Sciatic nerve (tissue), 2 donors: ENCODE measurements around the gene STARD3. TPM values are rescaled to one million over a fixed set of nuclear protein-coding genes. Genes with fewer than 3 reads are reported as not detected.

Experiments
- ATAC-seq: fragments of 200-7000 bp; cut with Tn5 transposase; one replicate; pipeline ENCODE4 v1.9.1; 2020; ENCODE audit warnings: mild to moderate bottlenecking, moderate library complexity
- DNase-seq: peaks from one replicate; pipeline ENCODE4 v3.0.0-alpha.2; 2020; ENCODE audit warnings: low spot score
- intact Hi-C: fragments of 100-400 bp; cut with DNase I; formaldehyde crosslinking; loops from one replicate; pipeline ENCODE4 v1.14.2; 2022
- total RNA-seq: library from RNA; stranded (reverse); fragmentation: NEBNext Ultra II Directional; extraction: Animal tissue kit (Norgen Biotek cat#: 25700); gene quantifications from one replicate; pipeline ENCODE4 v1.2.1, GENCODE V29; 2021
- donor health status: DM: no; HTN: no; CAD: no.
- donor health status: DM: no; HTN: no; CAD: no.

The STARD3 gene
- total RNA-seq, 1 donor from 2014 or later, result 81.8 TPM

DNA sequence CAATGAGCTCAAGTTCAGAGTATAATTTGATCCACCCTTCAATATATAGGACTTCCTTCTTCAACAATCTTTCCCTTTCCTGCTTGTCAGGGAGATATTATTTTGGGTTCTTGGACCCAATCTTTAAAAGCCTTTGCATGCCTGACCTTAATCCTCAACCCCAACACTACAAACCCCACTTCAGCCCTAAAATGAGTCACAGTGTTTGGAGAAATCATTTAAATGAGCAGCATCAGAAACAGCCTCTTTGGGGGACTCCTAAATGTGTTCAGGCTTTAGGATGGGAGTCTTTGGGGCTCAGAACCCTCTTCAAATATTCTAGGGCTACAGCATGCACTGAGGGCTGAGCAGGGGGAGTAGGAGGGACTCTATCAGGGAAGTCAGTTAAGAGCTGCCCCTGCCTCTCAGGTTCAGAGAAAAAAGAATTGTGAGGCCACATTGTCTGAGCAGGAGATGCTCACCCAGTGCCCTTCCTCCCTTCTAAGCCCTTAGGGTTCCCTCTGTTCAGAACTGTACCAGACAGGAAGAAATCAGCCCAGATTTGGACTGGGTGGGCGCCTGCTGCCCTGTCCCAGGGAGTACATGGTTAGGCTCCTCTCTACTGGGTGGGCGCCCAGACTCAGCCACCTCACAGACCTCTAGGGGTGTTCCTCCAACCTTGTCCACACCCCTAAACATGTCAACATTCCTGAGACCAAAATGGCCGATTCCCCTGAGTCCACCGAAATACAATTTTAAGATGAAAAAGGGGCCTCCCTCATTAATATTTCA, 34.2 kb upstream of the STARD3 start:
- ATAC-seq, result no peak
- no peak for DNase-seq
- intact Hi-C loops, result no loop called here

DNA sequence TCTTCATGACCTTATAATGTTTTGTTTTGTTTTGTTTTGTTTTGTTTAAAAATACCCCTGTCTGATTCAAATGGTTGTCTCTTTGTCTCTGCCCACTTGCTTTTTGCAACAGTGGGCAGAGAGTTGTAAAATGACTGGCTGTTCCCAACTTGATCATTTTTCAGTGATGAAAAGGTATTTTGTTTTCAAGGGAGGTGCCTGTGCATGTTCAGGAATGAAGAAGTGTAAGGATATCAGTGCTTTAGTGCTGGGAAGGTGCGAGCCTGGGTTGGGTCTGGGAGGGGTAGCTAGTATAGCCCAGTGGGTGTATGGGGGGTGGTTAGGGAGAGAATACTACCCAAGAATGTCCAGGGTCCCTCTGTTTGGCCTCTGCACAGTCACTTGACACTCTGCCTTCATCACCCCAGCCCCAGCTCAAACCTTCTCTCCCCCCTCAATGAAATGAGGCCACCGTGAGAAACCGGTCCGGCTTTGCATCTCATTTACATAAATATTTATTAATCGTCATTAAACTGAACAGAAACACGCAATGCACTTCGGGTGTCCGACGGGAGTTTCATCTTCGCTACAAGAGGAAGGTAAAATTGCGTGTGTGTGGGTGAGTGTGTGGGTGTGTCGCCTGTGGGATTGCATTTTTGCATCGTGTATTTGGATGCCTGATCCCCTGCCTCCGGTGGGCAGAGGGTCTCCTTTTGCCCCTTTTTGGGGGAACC, 33.5 kb upstream of the STARD3 start:
- DNase-seq, result no peak
- no peak for ATAC-seq
- intact Hi-C loops, result no loop called here

DNA sequence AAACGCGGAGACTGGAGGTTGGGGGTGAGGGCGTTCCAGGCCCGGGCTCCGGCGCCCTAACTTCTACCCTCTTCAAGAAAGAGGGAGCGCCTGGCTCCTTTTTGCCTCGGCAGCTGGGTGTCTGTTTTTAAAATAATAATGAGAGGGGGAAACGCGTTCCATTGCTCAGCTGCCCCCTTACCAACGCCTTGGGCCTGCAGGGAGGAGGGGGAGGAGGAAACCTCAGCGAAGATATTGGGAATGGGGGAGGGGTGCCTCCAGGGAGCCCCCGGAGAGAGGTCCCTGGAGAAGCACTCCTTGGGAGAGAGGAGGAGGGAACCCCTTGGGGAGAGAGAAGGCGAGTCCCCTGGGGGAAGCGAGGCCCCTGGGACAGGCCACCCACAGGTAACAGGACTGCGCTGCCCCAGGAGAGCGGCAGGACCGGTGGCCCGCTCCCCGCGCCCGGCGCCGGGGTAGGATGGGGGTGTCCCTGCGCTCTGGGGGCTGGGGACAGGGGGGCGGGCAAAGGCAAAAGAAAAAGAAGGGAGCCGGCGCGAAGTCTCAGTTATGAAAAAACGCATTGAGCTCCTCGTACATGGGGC, 31.9 kb upstream of the STARD3 start:
- ATAC-seq (no peak), DNase-seq (no peak)
- intact Hi-C loops, result no loop called here

DNA sequence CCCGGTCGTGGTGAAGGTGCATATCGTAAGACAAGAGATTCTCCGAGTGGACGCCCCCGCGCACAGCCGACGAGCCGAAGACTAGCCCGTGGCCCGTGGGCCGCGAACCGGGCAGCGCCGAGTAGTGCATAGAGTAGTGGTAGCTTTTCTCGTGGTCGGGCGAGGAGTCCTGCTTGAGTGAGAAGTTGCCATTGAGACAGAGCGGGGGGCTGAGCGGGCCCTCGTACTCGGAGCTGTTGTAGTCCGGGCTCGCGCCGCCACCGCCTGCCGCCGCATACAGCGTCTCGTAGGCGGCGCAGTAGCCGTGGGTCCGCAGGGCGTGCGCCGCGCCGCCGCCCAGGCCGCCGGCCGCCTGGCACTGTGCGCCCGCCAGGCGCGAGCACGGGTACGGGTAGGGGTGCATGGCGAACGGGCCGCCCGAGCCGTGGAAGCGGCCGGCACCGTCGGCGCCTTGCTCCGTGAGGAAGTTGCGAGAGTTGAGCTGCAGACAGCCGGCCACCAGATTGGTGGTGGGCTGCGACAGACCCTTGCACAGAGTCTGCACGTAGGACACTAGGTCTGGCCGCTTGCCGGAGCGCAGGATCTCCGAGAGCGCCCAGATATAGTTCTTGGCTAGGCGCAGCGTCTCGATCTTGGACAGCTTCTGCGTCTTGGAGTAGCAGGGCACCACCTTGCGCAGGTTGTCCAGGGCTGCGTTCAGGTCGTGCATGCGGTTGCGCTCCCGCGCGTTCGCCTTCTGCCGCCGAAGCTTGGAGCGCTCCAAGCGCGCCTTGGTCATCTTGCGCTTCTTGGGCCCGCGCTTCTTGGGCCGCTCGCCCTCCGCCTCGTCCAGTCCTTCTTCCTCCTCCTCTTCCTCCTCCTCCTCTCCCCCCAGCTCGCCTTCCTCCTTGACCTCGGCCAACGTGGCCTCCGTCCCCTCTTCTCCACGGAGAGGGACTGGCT, 31.2 kb upstream of the STARD3 start:
- intact Hi-C loops, result no loop called here

DNA sequence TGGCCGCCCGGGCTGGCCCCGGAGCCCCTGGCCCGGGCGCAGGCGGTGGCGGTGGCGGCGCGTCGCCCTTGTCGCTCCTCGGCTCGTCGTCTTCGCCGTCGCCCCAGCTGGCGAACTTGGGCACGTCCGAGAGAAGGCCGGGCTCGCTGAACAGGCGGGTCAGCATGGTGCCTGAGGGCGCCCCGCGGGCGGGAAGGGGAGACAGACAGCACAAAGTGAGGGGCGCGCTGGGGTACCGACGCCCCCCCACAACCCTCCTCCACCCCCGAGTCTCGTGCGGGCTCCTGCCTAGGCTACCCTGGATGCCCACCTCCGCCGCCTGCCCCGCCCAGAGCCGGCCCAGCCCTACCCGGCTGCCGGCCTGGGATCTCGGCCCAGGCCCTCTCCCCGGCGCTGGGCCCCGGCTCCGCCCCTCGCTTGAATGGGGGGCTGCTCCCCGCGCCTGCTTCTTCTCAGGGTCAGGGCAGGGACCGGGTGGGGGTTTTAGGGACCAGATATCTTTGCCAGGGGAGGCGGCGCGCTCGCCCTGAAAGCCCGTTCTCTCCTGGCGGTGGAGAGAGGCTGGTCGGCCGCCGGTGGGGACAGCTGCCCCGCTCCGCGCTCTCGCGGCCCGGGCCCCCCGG, 30.4 kb upstream of the STARD3 start:
- no peak for DNase-seq
- no peak for ATAC-seq
- intact Hi-C loops, result no loop called here

More for the DNA sequence above, 31.2 kb upstream of the STARD3 start:
- no peak for ATAC-seq
- no peak for DNase-seq

DNA sequence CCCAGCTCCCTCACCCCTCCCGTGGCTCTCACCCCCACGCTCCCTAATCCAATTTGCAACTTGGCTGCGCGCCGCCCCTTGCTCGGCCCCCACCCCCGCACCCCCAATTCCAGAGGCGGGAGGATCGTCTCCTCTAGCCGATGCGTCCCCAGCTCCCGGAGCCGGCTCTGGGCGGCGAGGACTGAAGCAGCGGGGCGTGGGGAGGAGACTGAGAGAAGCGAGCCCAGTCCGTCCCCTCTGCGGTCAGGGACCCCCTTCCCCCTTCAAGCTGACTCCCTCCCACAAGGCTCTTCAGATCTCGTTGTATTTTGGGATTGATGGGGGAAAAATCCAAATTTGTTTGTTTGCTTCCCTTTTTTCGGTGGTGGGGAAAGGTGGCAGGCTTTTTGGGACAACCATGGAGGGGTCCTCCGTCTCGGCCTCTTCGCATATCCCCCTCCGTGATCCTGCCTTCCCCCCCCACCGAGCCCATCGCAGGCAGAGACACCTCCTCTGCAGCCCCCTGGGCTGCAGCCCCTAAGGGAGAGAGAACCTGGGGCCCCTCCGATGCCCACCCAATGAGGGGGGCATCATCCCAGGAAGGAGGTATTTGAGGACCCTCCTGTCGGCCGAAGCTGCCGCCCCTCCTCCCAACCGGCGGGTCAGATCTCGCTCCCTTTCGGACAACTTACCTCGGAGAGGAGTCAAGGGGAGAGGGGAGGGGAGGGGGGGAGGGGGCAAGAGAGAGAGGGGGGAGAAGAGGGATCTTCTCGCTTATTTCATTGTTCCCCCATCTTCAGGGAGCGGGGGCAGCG, 29.7 kb upstream of the STARD3 start:
- intact Hi-C loops, result no loop called here
- no peak for DNase-seq
- ATAC-seq, result no peak

DNA sequence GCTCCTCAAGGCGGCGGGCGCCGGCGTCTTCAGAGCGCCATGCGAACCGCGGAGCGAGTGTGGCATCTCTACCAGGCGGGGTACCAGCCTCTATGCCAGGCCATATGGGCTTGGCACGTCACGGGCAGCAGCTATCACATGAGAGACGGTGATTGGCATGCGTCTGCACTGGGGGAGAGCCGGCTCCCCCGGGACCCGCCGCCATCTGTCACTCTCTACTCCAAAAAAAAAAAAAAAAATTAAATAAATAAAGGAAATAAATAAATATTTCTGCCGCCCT, 29.2 kb upstream of the STARD3 start, which contains the start of gene NEUROD2:
Gene NEUROD2 (minus strand): TSS at position 70 of the 280 bp plus-strand sequence. CDS start 1,321 bp downstream, outside the sequence.
- intact Hi-C loops, result no loop called here
- ATAC-seq (no peak), DNase-seq (no peak)

DNA sequence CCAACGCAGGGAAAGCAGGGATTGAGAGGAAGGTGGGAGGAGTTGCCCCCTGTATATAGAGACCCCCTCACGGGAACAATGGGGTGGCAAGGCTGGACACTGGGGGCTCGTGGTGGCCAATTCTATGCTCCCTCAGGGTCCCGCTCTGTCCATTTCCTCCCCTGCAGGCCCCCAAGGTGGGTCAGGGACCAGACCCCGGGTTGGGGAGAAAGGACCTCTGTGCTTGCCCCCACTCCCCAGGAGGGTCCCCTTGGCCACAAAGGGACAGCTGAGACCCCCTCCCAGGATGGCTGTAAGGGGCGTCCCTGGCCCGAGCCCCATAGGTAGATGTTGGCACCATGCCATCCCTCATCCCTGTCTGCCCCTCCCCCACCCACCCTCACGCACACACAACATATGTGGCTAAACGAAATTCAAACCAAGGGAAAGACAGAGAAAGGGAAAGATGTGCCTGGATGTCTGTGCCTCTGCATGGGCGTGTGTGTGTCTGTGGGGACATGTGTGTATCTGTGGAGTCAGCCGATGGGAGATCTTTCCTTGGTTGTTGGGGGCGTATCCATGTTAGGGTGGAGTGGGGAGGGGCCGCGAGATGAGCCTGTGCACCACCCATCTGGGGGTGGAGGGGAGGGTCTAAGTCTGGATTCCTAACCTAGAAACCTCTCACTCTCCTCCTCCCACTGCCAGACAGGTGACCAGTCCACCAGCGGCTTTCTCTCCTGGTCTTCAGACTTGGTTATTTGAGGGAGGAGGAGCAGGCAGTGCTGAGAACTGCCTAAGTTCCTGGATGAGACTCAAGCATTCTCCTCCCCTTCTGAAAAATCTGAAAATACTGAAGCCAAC, 28.6 kb upstream of the STARD3 start:
- DNase-seq (no peak), ATAC-seq (no peak)
- intact Hi-C loops, result no loop called here

DNA sequence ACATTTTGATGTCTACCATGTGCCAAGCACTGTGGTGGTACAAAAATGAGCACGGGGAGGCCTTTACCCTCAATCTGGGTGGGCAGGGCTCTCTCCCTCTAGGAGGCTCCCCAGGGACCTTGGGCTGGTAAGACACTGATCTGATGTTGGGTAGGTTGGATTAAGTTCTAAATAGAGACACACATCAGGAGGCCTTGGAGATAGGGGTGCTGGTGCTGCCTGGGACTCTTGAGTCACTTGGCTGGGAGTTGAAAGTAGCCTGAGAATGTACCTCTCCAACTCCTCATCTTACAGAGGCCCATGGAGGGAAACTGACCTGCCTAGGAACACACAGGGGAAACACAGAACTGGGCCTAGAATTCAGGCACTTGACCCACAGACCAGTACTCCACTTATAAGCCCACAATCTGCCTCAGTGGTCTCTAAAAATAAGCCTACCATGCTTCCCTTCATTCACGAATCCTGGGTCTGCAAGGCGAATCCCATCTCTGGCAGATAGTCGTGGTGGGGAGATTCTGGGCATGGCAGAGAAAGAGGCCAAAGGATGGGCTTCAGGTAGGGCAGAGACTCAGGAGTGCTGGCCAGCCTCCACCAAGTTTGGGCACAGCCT, 27.4 kb upstream of the STARD3 start:
- DNase-seq (no peak), ATAC-seq (no peak)
- intact Hi-C loops, result no loop called here

DNA sequence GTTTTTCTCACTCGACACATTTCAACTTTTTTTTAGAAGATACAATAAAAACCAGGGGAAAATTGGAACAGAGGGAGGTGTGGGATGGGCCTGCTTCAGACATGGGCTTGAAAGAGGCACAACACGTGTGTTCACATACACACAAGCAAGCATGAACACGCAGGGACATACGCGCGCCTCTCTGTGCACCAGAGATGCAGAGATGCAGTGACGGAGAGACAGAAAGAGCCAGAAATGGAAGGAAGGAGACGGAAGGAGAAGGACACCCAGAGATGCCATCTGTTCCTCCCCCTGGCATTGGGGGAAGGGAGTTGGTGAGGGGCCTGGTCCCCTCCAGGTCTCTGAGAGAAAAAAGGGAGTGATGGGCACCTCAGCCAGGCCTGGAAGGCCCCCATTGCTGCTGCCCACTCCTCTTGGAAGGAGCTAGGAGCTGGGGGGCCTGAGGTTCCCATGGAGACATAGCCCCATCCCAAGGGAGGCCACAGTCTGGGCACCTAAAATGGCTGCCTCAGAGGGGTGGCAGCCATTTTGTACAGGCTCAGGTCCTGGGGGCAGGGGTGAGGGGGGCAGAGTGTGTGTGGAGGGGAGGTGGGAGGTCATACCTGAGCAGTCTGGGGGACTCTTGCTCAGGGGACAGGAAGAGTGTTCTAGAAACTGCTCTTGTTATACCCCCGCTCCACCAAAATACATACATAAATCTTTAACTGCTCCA, 25.4 kb upstream of the STARD3 start:
- DNase-seq (no peak), ATAC-seq (no peak)
- intact Hi-C loops, result no loop called here

DNA sequence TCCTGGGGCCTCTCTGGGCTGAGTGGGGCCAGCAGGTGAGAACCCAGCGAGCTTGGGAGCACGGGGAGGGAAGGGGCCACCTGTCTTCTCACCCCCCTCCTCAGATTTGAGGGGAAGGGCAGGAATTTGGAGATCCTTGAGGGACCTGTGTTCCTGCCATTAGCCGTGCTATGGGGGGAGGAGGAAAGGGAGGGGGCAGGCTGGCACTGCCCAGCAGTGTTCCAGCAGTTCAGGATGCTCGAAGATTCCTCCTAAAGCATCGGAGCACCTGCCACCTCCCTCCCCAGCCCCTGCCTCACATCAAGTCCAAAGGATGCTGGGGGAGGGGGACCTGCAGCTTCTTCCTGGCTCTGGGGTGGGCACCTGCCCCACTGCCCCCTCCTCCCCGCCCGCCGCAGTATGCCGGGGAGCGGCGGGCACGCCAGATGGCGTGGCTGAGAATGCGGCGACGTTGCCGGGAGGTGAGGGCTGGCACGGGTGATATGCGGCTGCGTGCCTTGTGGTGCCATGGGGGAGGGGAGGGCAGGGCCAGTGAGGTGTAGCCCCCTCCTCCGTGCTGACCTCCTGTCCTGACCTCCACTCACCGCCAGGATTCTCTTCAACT, 24.6 kb upstream of the STARD3 start:
- DNase-seq (no peak), ATAC-seq (no peak)
- intact Hi-C loops, result no loop called here

DNA sequence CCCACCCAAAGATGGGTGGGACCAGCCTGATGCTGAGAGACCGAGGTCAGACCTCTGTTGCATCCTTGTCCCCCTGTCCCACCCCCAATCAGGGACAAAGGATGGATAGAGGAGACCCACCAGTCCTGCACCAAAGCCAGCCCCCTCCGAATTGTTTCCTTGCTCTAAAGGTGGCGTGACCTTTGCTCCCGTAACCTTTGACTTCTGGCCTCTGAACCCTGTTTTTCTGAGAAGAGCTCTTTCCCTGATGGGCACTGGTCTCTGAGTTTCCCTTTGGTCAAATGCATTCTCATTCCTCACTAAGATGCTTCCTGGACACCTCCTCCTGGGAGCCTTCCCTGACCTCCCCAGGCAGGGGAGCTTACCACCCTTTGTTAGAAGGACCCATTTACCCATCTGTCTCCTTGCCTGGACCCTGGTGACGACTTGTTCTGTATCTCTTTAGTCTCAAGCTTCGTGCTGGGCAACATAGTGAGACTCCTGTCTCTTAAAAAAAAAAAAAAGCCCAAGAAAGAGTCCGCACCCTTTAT, 23.9 kb upstream of the STARD3 start:
- intact Hi-C loops, result no loop called here

DNA sequence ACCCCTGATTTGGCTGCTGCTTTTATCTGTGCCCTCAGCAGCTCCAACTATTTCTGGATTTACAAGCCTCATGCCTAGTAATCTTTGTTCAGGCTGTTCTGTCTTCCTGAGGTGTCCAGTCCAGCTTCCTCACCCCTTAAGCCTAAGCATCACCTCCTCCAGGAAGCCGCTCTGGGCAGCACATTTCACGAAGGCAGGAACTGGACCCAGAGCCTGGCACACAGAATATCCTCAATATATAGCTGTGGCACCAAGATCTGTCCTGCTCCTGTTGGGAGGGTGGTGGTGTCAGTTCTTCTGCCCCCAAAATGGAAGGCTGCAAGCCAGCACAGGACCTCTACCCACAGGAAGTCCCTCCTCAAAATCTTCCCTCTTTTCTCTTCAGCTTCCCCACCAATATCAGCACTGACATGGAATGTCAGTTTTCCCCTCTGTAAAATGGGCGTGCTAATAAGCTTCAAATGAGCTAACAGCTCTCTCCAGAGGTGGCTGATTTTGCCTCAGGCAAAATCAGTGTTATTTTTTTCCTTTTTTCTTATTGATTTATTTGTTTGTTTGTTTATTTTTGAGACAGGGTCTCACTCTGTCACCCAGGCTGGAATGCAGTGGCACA, 22.3 kb upstream of the STARD3 start:
- ATAC-seq (no peak), DNase-seq (no peak)
- intact Hi-C loops, result no loop called here

More for the DNA sequence above, 23.9 kb upstream of the STARD3 start:
- DNase-seq (no peak), ATAC-seq (no peak)

DNA sequence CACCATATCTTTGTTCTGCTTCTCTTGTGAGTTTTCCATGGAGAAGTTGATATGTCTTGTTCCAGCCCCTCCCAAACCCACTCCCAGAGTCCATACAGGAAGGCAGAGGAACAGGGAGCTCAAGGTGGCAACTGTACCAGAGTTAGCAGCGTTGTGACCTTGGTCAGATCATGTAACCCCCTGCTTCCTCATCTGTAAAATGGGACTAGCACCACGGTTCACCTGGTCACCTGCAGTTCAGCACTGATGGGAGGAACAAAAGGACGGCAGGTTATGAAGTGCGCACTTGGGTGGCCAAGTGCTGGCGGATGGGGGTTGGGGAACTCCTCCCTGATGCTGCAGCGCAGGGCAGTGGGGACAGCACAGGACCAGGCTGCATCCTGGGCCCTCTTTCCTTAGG, 21.5 kb upstream of the STARD3 start:
- intact Hi-C loops, result no loop called here
- ATAC-seq (no peak), DNase-seq (no peak)

DNA sequence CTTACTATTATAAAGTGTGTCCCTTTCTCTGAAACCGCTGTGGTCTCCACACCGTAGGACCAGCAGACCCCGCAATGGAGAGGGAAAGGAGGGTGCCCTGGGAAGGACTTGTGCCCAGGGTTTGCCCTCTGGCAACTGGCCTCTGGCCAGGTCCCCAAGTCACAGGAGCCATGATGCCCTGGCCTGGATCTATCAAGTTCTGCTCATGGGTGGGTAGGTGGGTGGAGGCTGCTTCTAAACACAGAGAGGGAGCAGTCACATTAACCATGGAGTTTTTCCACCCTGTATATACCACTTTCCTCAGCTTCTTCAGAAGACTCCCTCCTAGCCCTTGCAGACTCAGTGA, 19.9 kb upstream of the STARD3 start:
- intact Hi-C loops, result no loop called here
- ATAC-seq (no peak), DNase-seq (no peak)
